ENCODE measurements around the gene ZNF319.
"Not testable (repeated sequence)": the region's sequence is repeated elsewhere in the genome, so short reads cannot be mapped to it uniquely, and the experiment has no call there.

ZNF319 gene

DNA sequence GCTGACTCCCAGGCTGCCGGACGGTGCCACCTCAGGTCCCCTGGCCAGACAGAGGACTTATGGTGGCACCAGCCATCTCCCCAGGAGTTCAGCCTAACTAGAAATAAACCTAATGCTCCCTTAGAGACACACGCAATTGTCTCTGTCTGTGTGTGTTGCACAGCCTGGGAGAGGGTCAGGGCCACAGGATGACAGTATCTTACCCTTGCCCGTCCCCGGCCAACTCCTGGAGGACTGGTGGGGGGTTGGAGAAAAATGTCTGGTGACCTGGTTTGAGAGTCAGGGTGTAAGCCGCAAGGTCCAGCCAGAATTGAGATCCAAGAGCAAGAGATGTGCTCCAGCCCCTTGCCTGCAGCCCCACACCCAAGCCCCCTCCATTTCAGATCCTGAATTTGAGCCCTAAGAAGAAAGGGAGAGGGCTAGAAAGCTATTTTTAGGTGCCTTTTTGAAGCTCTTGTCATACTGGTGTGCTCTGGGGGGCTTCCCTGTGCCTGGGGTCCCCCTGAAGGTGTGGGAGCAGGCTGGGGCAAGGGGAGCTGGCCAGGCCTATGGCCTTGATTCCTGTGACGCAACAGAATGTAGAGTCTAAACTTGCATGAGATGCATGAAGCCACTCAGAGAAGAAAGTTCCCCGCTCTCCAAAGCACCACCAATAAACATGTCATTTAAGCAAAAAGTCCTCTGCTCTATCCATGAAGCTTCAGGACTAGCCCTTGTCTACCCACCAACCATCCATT, 12.9 kb downstream of the ZNF319 start:
- H3K4me3 Mint-ChIP-seq: no peak overlapping the region
- peaks cover 7% of the 10 kb centered on the region for H3K27me3 Mint-ChIP-seq (ENCODE audit: low read depth)
- H3K4me1 Mint-ChIP-seq (ENCODE audit: low read depth): peaks cover 3% of the 10 kb centered on the region
- no peak overlapping the region for H3K27ac Mint-ChIP-seq
- H3K9me3 Mint-ChIP-seq: no peaks in the 10 kb centered on the region
- H3K36me3 Mint-ChIP-seq (ENCODE audit: low read depth): no peaks in the 10 kb centered on the region

DNA sequence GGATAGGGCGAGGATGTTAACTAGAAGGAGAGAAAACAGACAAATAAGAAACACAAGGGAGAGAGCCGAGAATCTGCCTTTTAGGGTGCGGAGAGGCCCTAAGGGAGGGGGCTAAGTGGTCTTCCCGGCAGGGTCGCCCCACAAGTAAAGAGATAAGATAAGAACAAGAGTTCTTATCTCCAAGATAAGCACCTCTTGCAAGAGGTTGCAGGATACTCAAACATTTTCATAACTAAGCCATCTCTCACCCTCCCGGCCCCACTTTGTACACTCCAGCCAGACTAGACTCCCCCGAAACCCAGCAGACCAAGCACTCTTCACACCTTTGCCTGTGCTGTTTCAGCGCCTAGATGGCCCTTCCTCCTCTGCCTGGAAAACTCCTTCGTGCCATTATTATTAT, 14.3 kb downstream of the ZNF319 start:
- Mint-ChIP-seq H3K27me3 (ENCODE audit: low read depth) (peaks cover 13% of the 10 kb centered on the region), H3K4me3 (no peak overlapping the region), H3K9me3 (no peaks in the 10 kb centered on the region), H3K27ac (no peak overlapping the region), H3K4me1 (ENCODE audit: low read depth) (peaks cover 3% of the 10 kb centered on the region), H3K36me3 (ENCODE audit: low read depth) (no peaks in the 10 kb centered on the region)

DNA sequence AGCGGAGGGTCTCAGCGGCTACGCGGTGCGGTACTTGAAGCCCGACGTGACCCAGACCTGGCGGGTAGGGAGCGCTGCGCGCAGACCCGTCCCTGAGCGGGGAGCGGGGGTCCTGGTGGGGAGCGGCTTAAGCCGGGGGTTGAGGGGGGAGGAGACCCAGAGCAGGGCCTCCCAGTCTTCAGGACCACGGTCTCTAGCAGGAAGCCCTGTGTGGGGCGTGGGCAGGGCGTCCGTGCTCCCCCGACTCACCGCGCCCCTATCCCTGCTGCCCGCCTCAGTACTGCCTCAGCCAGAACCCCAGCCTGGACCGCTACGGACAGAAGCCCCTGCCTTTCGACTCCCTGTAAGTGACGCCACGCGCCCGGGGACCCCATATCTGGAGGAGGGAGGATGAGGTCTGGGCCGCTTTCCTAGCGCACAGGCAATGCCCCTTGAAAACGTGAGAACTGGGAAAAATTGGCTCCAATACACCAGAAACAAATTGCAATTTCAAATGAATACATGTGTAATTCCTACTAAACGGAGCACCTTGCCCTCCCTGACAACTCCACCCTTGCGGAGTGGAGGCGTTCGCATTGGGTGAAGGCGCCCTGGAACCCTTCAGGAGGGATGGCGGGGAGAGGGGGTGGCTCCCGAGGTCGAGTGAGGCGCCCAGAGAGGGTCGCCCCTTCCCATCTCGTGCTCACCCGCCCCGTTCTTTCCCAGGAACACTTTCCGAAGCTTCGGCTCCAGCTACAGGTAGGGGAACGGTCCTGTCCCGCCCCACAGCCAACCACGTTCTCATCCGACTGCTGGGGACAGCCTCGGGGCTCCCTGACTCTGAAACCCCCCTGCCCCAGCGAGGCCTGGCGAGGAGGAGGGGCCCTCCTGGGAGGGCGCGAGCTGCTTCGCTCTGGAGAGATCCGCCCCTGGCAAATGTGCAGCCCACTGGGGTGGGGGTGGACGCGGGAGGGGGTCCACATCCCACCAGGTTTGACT, 15.0 kb downstream of the ZNF319 start:
- Mint-ChIP-seq H3K4me3 (peak overlapping the region; percentile 85), H3K27ac (no peak overlapping the region), H3K27me3 (ENCODE audit: low read depth) (peaks cover 13% of the 10 kb centered on the region), H3K9me3 (no peaks in the 10 kb centered on the region), H3K36me3 (ENCODE audit: low read depth) (no peaks in the 10 kb centered on the region), H3K4me1 (ENCODE audit: low read depth) (peaks cover 3% of the 10 kb centered on the region)

DNA sequence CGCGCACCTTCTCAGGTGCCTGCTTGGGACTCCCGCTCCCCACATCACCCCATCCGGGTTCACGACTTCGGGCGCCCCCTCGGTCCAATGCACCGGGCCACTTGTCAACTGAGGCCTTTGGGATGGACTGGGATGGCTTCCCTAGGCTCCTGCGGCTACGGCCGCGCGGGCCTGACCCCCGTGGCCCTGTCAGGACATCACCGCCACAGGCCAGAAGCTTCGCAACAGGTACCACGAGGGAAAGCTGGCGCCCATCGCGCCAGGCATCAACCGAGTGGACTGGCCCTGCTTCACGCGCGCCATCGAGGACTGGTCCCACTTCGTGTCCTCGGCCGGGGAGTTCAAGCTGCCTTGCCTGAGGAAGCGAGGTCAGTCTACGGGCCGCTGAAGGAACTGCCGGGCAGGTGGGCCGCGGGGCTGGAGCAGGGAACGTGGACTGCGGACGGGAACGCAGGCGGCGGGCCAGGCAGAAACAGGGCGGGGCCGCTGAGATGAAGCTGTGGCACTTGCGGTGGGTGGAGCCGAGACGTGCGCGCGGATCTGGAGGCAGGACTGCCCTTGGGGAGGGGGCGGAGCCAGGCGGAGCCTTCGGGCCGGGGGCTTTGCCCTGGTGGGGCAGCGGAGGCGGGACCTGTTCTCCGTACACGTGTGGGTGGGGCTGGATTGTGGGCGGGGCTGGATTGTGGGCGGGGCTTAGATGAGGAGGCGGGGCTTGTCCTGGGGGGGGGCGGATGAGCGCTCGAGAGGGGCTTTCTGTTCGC, 15.8 kb downstream of the ZNF319 start:
- no peaks in the 10 kb centered on the region for H3K9me3 Mint-ChIP-seq
- H3K4me1 Mint-ChIP-seq (ENCODE audit: low read depth): peaks cover 3% of the 10 kb centered on the region
- no peak overlapping the region for H3K27ac Mint-ChIP-seq
- H3K27me3 Mint-ChIP-seq (ENCODE audit: low read depth): peaks cover 13% of the 10 kb centered on the region
- peak overlapping the region; percentile 85 for H3K4me3 Mint-ChIP-seq
- H3K36me3 Mint-ChIP-seq (ENCODE audit: low read depth): no peaks in the 10 kb centered on the region

DNA sequence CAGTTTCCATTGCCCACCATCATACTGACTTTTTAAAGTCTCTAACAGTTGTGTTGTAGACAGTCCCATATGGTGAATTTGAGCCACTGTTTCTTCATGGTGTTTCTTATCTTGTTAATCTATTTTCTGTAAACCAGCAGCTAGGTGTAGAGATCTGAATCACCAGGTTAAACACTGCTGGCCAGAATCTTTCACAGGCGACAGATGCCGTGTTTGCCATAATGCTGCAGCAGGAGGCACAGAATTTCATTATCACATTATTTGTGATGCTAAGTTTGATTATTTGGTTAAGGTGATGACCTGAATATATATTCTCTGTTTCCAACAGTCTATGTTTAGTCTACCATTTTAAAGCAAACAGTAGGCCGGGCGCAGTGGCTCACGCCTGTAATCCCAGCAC, 18.1 kb downstream of the ZNF319 start:
- Mint-ChIP-seq H3K27me3 (ENCODE audit: low read depth) (peaks cover 13% of the 10 kb centered on the region), H3K9me3 (no peaks in the 10 kb centered on the region), H3K4me3 (no peak overlapping the region), H3K27ac (no peak overlapping the region), H3K4me1 (ENCODE audit: low read depth) (peaks cover 3% of the 10 kb centered on the region), H3K36me3 (ENCODE audit: low read depth) (no peaks in the 10 kb centered on the region)

DNA sequence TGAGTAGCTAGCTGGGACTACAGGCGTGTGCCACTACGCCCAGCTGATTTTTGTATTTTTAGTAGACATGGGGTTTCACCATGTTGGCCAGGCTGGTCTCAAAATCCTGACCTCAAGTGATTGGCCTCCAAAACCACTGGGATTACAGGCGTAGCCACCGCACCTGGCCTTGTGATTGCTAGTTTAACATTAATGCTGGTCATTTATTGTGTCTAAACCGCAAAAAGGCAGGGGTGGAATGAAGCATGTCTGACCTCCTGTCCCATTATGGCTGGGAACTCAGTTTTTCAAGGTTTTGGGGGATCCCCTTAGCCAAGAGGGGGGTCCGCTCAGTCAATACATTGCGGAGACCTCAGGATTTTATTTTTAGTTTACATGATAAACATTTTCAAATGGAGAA, 18.8 kb downstream of the ZNF319 start:
- Mint-ChIP-seq H3K9me3 (no peaks in the 10 kb centered on the region), H3K27me3 (ENCODE audit: low read depth) (peaks cover 9% of the 10 kb centered on the region), H3K4me3 (no peak overlapping the region), H3K27ac (no peak overlapping the region), H3K4me1 (ENCODE audit: low read depth) (peaks cover 3% of the 10 kb centered on the region), H3K36me3 (ENCODE audit: low read depth) (no peaks in the 10 kb centered on the region)

DNA sequence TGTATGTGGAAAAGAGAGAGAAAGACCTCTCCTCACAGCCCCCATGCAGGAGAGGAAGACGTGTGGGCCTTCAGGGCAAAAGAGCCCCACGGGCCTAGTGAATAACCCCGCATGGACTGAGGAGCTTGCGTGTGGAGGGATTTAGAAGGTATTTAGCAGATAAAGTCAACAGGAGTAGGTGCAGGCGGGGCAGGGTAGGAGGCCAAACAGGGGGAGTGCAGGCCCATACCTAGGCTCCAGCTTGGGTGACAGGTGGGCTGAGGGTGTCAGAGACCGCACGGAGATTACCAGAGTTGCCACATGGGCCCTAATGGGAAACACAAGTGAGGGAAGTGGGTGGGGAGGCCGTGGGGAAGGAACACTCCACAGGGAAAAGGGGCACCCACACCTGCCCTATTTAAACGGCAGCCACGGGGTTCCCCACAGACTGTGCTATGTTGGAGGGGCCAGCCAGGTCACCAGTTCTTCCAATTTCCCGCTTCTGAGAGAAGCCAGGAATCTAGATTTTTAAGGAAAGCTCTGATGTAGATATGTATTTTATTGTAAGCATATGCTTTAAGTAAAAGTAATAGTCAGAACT, 21.4 kb downstream of the ZNF319 start:
- no peaks in the 10 kb centered on the region for H3K9me3 Mint-ChIP-seq
- H3K27ac Mint-ChIP-seq: no peak overlapping the region
- peaks cover 5% of the 10 kb centered on the region for H3K27me3 Mint-ChIP-seq (ENCODE audit: low read depth)
- no peaks in the 10 kb centered on the region for H3K36me3 Mint-ChIP-seq (ENCODE audit: low read depth)
- H3K4me1 Mint-ChIP-seq (ENCODE audit: low read depth): no peaks in the 10 kb centered on the region
- H3K4me3 Mint-ChIP-seq: no peak overlapping the region

DNA sequence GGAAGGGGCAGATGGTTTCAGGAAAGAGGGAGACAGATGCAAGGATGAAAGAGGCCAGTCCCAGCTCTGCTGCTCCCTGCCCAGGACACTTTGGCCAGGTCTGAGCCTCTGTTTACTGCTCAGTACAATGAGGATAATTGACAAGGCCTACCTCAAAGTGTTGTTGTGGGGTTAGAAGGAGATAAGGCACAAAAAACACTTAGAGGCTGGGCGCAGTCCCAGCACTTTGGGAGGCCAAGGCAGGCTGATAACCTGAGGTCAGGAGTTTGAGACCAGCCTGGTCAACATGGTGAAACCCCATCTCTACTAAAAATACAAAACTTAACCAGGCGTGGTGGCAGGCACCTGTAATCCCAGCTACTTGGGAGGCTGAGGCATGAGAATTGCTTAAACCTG, 22.4 kb downstream of the ZNF319 start:
- H3K27ac Mint-ChIP-seq; H3K36me3 Mint-ChIP-seq (ENCODE audit: low read depth); H3K4me3 Mint-ChIP-seq; H3K9me3 Mint-ChIP-seq; H3K4me1 Mint-ChIP-seq (ENCODE audit: low read depth); H3K27me3 Mint-ChIP-seq (ENCODE audit: low read depth): not testable (repeated sequence)

DNA sequence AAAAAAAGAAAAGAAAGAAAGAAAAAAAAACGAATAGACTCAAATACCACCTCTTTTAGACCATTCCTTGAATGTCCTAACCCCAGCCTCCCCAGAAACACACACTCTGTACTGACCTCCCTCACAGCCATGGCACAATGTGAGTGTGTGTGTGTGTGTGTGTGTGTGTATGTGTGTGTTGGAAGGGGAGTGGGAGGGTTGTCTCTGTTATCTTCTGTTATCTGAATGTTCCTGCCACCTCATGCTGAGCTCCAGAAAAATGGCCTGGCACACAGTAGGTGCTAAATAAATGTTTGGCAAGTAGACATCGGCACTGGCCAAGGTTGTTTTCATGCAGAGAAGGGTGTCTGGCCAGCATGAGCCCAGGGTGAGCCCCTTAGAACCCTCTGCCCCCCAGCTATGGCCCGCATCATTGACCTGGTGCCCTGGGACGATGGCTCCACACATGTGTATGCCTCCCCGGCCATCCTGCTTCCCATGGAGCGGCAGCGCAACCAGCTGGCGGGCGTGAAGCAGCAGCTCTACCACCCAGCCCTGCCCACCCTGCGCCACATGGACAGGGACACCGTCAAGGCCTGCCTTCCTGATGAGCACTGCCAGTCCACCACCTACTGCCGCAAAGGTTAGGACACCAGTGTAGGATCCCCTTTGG, 22.9 kb downstream of the ZNF319 start:
- no peaks in the 10 kb centered on the region for H3K4me1 Mint-ChIP-seq (ENCODE audit: low read depth)
- H3K9me3 Mint-ChIP-seq: no peaks in the 10 kb centered on the region
- peaks cover 11% of the 10 kb centered on the region for H3K27me3 Mint-ChIP-seq (ENCODE audit: low read depth)
- no peak overlapping the region for H3K4me3 Mint-ChIP-seq
- no peaks in the 10 kb centered on the region for H3K36me3 Mint-ChIP-seq (ENCODE audit: low read depth)
- H3K27ac Mint-ChIP-seq: no peak overlapping the region

DNA sequence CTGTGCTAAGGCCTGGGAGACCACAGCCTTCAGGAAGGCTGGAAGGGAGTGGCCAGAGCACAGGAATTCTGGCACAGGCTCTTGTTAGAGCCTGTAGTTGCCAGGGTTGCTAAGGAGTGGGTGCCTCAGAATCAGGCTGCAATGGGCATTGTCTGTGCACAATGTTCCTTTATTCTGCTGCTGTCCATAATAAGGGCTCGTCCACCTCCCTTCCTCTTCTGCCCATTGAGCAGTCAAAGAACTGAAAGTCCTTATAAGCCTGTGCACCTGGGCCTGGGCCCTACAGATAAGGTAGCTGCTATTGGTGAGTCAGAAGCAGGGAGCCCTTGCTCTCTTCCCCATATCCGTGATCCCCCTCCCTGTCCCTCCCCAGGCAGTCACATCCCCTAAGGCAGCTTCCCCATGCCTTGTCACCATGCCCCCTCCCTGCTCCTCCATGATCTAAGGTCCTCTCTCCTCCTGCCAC, 24.1 kb downstream of the ZNF319 start:
- no peak overlapping the region for H3K4me3 Mint-ChIP-seq
- no peaks in the 10 kb centered on the region for H3K36me3 Mint-ChIP-seq (ENCODE audit: low read depth)
- no peak overlapping the region for H3K27ac Mint-ChIP-seq
- H3K27me3 Mint-ChIP-seq (ENCODE audit: low read depth): peaks cover 11% of the 10 kb centered on the region
- H3K9me3 Mint-ChIP-seq: no peaks in the 10 kb centered on the region
- no peaks in the 10 kb centered on the region for H3K4me1 Mint-ChIP-seq (ENCODE audit: low read depth)

DNA sequence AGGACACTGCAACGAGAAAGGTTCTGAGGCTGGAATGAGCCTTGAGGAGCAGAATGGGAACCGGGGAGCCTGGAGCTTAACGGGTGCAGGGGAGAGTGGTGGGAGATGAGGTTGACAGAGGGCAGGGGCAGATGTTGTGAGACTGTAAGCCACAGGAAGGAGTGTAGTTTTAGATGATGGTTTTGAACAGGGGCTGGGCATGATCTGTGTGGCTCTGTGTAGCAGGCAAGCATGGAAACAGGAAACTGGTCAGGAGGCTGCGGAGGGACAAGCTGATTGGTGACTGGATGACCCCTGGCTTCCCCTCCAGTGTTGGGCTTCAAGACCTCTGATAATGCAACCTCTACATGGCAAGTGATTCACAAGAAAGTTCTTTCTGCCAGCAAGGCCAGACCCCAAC, 28.2 kb downstream of the ZNF319 start:
- Mint-ChIP-seq H3K36me3 (ENCODE audit: low read depth) (no peaks in the 10 kb centered on the region), H3K27ac (no peak overlapping the region)

DNA sequence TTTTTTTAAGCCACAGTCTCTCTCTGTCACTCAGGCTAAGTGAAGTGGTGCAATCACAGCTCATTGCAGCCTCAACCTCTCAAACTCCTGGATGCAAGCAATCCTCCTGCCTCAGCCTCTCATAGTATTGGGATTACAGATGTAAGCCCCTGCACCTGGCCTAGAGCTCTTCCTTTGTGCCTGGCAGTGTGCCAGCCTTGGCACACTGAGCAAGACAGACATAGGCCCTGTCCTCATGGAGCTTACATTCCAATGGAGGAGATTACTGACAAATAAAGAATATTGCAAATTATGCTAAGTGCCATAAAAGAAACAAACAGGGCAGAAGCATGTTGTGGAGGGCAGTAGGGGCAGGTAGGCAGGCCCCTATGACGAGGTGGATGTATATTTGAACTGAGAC, 28.6 kb downstream of the ZNF319 start:
- Mint-ChIP-seq H3K27me3 (ENCODE audit: low read depth) (peaks cover 11% of the 10 kb centered on the region), H3K36me3 (ENCODE audit: low read depth) (no peaks in the 10 kb centered on the region), H3K4me1 (ENCODE audit: low read depth) (no peaks in the 10 kb centered on the region), H3K9me3 (no peaks in the 10 kb centered on the region), H3K4me3 (no peak overlapping the region), H3K27ac (peak overlapping the region; percentile 2)

More for the DNA sequence above, 28.2 kb downstream of the ZNF319 start:
- Mint-ChIP-seq H3K27me3 (ENCODE audit: low read depth) (peaks cover 11% of the 10 kb centered on the region), H3K4me1 (ENCODE audit: low read depth) (no peaks in the 10 kb centered on the region), H3K9me3 (no peaks in the 10 kb centered on the region), H3K4me3 (no peak overlapping the region)

DNA sequence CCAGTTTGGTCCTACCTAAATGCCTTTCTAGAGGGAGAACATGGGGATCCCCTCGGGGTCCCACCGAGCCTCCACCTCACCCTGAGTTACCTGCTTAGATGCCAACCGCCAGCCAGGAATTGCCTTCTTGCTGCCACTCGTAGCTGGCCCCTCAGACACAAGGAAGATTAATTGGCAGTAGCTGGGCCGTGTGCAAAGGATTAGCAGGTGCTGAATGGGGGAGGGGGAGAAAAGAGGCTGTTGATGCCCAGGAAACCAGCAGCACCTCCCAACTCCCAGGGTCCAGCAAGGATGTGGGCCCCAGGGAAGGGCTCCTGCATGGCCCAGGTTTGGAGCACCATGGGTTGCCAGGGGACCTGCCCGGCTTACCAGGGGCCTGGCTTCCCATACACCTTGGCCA, 29.5 kb downstream of the ZNF319 start, which contains the start of gene CNGB1:
Gene CNGB1, minus strand, starts transcription at position 159 of the 400 bp plus-strand sequence. CDS start 3,842 bp downstream, outside the sequence.
- Mint-ChIP-seq H3K4me1 (ENCODE audit: low read depth) (no peaks in the 10 kb centered on the region), H3K27ac (peak within 1 kb of the TSS; percentile 2), H3K36me3 (ENCODE audit: low read depth) (no peaks in the 10 kb centered on the region), H3K4me3 (no peak within 1 kb of the TSS), H3K9me3 (no peaks in the 10 kb centered on the region), H3K27me3 (ENCODE audit: low read depth) (peaks cover 11% of the 10 kb centered on the region)
